ENCODE results near the gene NCAM1.

Gene NCAM1

DNA sequence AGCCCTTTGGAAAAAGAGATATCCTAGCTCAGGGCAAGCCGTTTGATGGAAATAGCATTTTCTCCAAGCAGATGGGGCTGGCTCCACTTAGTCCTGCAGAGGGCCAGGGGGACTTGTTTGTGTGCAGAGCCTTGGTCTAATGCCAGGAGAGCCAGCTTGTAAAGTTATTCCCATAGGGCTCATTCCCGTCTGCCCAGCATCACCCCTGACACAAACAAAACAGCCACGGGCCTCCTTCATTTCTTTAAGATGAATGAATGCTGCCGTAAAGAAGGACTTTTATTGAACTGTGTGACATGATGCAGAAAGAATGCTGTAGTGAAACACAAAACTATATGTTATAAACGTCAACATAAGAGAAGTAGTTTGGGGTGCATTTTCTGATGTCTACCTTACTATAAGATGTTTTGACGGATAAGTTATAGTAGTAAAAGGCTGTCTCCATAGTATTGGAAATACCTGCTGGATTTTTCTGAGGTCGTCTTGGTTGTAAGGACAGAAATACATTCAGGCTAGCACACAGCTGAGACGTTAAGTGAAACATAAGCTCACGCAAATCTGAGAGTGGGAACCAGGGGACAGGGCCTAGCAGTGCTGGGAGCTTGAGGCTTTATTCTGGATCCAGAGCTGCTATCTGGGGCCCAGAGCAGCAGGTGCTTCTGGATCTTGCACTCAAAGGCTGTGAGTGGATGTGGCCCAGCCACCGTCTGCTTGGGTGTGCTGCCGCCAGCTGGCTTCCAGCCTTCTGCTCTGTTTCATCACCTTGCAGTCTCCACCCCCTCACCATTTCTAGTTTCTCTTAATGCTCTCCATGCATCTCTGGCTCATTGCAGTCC lies 53.3 kb downstream of the NCAM1 start:
- H3K27ac ChIP-seq, result no peak overlapping the region
- no peak for TF ChIP-seq CTCF (IDR thresholded peaks at IDR 0.05)
- TF ChIP-seq ZFX (IDR thresholded peaks at IDR 0.05; ENCODE audit: borderline replicate concordance), result no peak

DNA sequence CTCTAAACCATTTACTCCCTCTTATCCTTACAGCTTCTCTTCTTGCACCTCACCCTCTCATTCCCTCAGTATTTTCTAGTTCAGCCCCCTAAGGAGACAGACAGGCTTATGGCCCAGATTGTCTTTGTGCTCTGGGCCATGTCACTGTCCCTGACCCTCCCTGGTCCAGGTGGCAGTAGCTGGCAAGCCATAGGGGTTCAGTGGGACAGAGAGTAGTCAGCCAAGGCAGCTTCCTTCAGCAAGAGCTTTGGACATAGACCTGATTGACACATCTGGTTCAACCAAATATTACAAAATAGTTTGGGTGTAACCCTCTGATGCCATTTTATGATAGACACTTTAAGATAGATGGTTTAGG lies 53.9 kb downstream of the NCAM1 start:
- H3K27ac ChIP-seq, result no peak overlapping the region
- TF ChIP-seq ZFX (IDR thresholded peaks at IDR 0.05; ENCODE audit: borderline replicate concordance), result no peak

DNA sequence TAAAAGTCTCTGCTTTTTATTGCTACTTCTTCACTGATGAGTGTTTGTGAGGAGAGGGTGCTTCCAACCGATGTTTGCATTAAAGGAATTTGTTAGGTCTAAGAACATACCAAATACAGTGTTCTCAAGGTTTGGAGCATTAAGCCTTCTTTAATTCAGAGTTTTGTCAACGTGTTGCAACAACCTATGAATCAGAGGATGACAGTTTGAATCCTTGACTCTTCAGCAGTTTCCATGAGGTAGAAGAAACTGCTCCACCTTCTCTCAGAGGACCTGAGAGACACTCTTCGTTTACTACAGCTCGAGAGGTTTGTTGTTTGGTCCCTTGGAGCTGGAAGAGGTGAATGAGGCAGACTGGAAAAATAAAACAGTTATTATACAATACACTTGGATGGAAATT lies 55.7 kb downstream of the NCAM1 start:
- no peak overlapping the region for H3K27ac ChIP-seq
- no peak for TF ChIP-seq ZFX (IDR thresholded peaks at IDR 0.05; ENCODE audit: borderline replicate concordance)
- TF ChIP-seq CTCF (IDR thresholded peaks at IDR 0.05), result no peak

GRCh38 chr11:113018913-113019312 lies 57.7 kb downstream of the NCAM1 start:
- H3K27ac ChIP-seq, result no peak overlapping the region
- no peak for TF ChIP-seq CTCF (IDR thresholded peaks at IDR 0.05)
- TF ChIP-seq ZFX (IDR thresholded peaks at IDR 0.05; ENCODE audit: borderline replicate concordance), result no peak

- TF ChIP-seq ZFX (IDR thresholded peaks at IDR 0.05; ENCODE audit: borderline replicate concordance) (no peak), CTCF (IDR thresholded peaks at IDR 0.05) (no peak)
- H3K27ac ChIP-seq, result no peak overlapping the region
These were observed 58.5 kb downstream of the NCAM1 start for GRCh38 chr11:113019711-113020110.

GRCh38 chr11:113021111-113021510 lies 59.9 kb downstream of the NCAM1 start:
- no peak for TF ChIP-seq CTCF (IDR thresholded peaks at IDR 0.05)
- TF ChIP-seq ZFX (IDR thresholded peaks at IDR 0.05; ENCODE audit: borderline replicate concordance), result no peak
- H3K27ac ChIP-seq, result no peak overlapping the region

DNA sequence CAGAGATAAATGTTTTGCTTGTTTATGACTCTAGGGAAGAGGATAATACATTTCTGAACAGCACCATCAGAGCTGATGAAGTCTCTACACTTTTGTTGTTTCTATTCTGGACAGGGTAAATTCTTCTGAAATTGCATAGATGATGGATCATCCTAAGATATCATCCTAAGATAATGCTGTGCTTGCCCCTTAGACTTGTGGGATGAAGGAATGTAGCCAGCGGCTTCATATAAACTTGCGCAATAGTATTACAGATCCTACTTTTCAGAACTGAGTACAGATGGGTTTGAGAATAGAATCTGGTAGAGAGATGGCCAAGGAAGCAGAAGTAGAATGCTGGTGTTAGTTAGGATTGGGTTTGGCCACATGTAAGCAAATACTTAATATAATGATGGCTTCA lies 61.0 kb downstream of the NCAM1 start:
- no peak overlapping the region for H3K27ac ChIP-seq
- no peak for TF ChIP-seq ZFX (IDR thresholded peaks at IDR 0.05; ENCODE audit: borderline replicate concordance)

DNA sequence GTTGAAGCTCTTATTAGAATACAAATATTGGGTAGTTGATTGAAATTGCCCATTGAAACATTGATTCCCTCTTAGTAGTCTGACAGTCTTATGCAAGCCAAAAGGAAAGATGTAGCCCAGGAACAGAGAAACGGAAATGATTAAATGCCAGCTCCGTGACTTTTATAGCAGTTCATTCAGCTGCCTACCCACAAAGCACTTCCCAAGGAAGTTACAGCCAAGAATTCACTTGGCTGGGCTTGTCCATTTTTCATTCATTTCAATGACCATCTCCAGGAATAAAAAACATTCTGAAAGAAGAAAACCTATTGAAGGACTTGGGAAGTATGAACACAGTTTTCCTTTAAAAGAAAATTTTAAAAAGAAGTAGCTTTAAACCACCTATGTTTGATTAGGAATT lies 62.0 kb downstream of the NCAM1 start:
- no peak for TF ChIP-seq CTCF (IDR thresholded peaks at IDR 0.05)
- TF ChIP-seq ZFX (IDR thresholded peaks at IDR 0.05; ENCODE audit: borderline replicate concordance), result no peak
- H3K27ac ChIP-seq, result no peak overlapping the region

Measured in 22Rv1 (cell line).